ENCODE measurements around the gene RBPMS2. TPM values are rescaled to one million over a fixed set of nuclear protein-coding genes. Genes with fewer than 3 reads are reported as not detected.
"Not testable (repeated sequence)": the region's sequence is repeated elsewhere in the genome, so short reads cannot be mapped to it uniquely, and the experiment has no call there.

RBPMS2 gene
- total RNA-seq (10 to 100 TPM in 5 of 7 donors, 1 to 10 TPM in 2; 1.1 to 23.8 (median 10.8) TPM), polyA plus RNA-seq (1 to 10 TPM; 6.0 to 6.8 TPM)
- long read RNA-seq, donor 1 = 0 reads
- long read RNA-seq, donor 2, transcript RBPMS2-201 (8 exons, 2,008 nt) = major isoform, 16 of 22 reads
- long read RNA-seq, donor 2, partial matches to known transcripts = 6 of 22 reads
- long read RNA-seq, donor 2, other reads (novel, unspliced or antisense) = 0 of 22 reads
- long read RNA-seq, donor 3, transcript RBPMS2-201 (8 exons, 2,008 nt) = major isoform, 9 of 15 reads
- long read RNA-seq, donor 3, partial matches to known transcripts = 1 of 15 reads
- long read RNA-seq, donor 3, other reads (novel, unspliced or antisense) = 5 of 15 reads

DNA sequence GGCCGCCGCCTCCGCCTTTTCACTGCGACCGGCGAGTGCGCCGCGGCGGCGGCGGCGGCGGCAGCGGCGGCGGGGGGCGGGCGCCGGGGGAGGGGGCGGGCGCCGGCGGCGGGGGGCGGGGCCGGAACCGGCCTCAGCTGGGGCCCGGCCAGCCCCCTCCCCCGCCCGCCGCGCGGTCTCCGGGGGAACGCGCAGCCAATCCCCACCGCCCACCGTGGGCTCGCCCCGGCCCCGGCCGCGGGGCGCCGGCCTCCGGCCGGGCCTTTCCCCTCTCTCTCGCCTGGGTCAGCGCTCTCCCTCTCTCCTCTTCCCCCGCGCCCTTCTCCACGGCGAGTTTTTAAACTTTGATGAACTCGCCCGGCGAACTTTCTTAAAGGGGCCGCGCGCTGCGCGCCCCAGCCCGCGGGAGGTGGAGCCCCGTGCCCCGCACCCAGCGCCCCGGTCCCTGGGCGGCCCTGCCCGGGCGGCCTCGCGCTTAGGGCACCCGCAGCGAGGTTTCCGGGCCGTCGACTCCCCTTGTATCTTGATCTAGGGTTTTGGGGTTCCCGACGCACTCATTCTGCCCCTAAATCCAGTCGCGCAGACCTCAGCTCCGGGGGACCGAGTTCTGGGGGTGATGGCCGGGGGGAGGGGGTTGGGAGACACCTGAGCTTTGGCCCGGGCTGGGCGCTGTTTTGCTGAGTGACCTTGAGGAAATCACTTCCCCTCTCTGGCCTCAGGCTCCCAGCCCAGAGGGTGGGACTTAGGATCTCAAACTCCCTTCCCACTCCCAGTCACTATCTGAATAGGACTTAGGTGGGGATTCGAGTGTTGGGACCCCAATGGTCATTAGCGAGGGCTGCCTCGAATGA is at the start of gene RBPMS2:
RBPMS2 (minus strand) TSS at position 39 of the 851 bp plus-strand sequence. CDS start 270 bp downstream, outside the sequence.
- Histone ChIP-seq H3K9me3 (no peaks in the 10 kb centered on the region), H3K27ac (peak within 1 kb of the TSS; percentile 79 to 88), H3K36me3 (no peaks in the 10 kb centered on the region), H3K27me3 (no peaks in the 10 kb centered on the region), H3K4me1 (ENCODE audit: insufficient read depth) (peaks cover 4% of the 10 kb centered on the region), H3K4me3 (peak within 1 kb of the TSS; percentile 75)
- intact Hi-C loops (cut with DNase I) = no loop called here
- DNase-seq = peak; percentile 52 to 71 (median 58)
- peak; percentile 18 for TF ChIP-seq POLR2A (IDR thresholded peaks at IDR 0.05)
- TF ChIP-seq EP300 (IDR thresholded peaks at IDR 0.05) = no peak
- TF ChIP-seq, protein P1, sequence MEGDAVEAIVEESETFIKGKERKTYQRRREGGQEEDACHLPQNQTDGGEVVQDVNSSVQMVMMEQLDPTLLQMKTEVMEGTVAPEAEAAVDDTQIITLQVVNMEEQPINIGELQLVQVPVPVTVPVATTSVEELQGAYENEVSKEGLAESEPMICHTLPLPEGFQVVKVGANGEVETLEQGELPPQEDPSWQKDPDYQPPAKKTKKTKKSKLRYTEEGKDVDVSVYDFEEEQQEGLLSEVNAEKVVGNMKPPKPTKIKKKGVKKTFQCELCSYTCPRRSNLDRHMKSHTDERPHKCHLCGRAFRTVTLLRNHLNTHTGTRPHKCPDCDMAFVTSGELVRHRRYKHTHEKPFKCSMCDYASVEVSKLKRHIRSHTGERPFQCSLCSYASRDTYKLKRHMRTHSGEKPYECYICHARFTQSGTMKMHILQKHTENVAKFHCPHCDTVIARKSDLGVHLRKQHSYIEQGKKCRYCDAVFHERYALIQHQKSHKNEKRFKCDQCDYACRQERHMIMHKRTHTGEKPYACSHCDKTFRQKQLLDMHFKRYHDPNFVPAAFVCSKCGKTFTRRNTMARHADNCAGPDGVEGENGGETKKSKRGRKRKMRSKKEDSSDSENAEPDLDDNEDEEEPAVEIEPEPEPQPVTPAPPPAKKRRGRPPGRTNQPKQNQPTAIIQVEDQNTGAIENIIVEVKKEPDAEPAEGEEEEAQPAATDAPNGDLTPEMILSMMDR (IDR thresholded peaks at IDR 0.05) = no peak
- 0 to 2% (median 1%) methylated on average over 30 to 79 of the region's 90 CpGs for WGBS, 3 donors

DNA sequence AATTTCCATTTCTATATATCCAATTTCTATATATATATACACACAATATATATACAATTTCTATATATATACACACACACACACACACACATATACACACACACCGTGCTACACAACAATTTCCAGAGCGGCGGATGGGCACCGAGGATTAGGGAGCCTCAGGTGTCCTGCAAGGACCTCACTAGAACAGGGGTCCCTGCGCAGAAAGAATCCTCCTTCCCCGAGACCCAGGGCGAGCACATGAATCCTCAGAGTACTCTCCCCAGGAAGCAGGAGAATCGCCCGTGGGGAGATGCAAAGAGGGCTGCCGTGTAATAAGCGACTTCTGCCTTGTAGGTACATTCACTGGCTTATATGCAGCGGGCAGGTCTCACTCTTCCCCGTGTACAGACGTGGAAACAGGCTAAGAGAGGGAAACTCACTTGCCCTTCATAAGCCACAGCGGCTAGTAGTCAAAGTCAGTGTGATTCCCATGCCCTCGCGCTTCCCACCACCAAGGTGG is 49.6 kb upstream of the RBPMS2 start:
- H3K9me3 ChIP-seq = no peaks in the 10 kb centered on the region
- no peaks in the 10 kb centered on the region for H3K27me3 ChIP-seq
- H3K36me3 ChIP-seq = no peaks in the 10 kb centered on the region
- TF ChIP-seq, protein P1 (IDR thresholded peaks at IDR 0.05) = no peak
- TF ChIP-seq EP300 (IDR thresholded peaks at IDR 0.05) (no peak), POLR2A (IDR thresholded peaks at IDR 0.05) (no peak)
- no peak overlapping the region for H3K27ac ChIP-seq
- peak overlapping the region; percentile 27 for H3K4me3 ChIP-seq
- peaks cover 5% of the 10 kb centered on the region for H3K4me1 ChIP-seq (ENCODE audit: insufficient read depth)
- no peak for DNase-seq
- 1 to 2% (median 1%) methylated on average over 17 of the region's 17 CpGs for WGBS, 3 donors
- intact Hi-C loops (cut with DNase I) = no loop called here

DNA sequence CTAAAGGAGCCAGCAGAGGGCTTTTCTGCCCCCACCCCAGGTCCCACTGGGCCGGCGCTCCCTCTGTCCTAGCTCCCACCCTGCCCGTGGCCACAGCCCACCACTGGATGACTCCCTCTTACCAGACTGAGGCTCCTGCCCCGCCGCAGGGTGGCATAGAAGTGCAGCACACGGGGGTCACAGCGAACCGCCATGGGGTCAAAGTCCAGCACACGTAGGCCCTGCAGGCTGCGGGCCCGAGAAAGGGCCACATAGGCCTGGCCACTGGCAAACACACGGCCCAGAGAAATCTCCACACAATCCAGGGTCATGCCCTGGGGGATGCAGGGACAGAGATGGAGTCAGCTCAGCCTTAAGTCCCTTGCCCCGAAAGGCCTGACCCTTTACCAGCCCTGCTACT is 41.1 kb upstream of the RBPMS2 start:
- Histone ChIP-seq H3K36me3 (no peaks in the 10 kb centered on the region), H3K4me3 (no peak overlapping the region), H3K4me1 (ENCODE audit: insufficient read depth) (peaks cover 4% of the 10 kb centered on the region), H3K27ac (no peak overlapping the region), H3K9me3 (no peaks in the 10 kb centered on the region), H3K27me3 (no peaks in the 10 kb centered on the region)
- intact Hi-C loops (cut with DNase I) = loop anchor here in 2 of 4 donors (10.0 kb wide), 2 partner anchors 132 to 392 kb away; no protein-coding TSS in a partner anchor
- 91 to 96% (median 93%) methylated on average over 12 to 13 of the region's 13 CpGs for WGBS, 3 donors
- no peak for TF ChIP-seq EP300 (IDR thresholded peaks at IDR 0.05)
- TF ChIP-seq, protein P1 (IDR thresholded peaks at IDR 0.05) = no peak
- no peak for TF ChIP-seq POLR2A (IDR thresholded peaks at IDR 0.05)
- no peak for DNase-seq

DNA sequence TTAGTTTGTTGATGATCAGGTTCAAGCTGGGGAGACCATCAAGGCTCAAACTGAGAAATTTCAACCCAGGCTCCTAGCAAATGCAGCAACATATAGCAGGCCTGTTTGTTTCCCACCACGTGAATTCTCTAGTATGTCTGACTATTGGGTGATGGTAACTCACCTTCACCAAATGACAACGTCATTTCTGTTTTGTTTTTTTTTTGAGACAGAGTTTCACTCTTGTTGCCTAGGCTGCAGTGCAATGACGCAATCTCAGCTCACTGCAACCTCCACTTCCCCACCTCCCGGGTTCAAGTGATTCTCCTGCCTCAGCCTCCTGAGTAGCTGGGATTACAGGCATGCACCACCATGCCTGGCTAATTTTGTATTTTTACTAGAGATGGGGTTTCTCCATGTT is 39.6 kb upstream of the RBPMS2 start:
- not testable (repeated sequence) for H3K27ac ChIP-seq; H3K9me3 ChIP-seq; H3K4me3 ChIP-seq; H3K4me1 ChIP-seq (ENCODE audit: insufficient read depth); H3K36me3 ChIP-seq; H3K27me3 ChIP-seq; DNase-seq
- WGBS, 3 donors = 85 to 86% (median 86%) methylated on average over 4 of the region's 4 CpGs
- intact Hi-C loops (cut with DNase I) = loop anchor here in 2 of 4 donors (5.0 to 10.0 kb wide), 3 partner anchors 128 to 390 kb away; no protein-coding TSS in a partner anchor

DNA sequence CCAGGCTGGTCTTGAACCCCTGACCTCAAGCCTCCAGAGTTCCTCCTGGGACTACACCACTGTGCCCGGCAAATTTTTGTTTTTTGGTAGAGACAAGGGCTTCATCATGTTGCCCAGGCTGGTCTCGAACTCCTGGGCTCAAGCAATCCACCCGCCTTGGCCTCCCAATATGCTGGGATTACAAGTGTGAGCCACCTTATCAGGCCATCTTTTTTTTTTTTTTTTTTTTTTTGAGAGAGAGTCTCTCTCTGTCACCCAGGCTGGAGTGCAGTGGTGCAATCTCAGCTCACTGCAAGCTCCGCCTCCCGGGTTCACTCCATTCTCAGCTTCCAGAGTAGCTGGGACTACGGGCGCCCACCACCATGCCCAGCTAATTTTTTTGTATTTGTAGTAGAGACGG is 38.9 kb upstream of the RBPMS2 start:
- DNase-seq; H3K27ac ChIP-seq; H3K27me3 ChIP-seq; H3K4me1 ChIP-seq (ENCODE audit: insufficient read depth); H3K4me3 ChIP-seq; H3K36me3 ChIP-seq; H3K9me3 ChIP-seq: not testable (repeated sequence)
- intact Hi-C loops (cut with DNase I) = loop anchor here in 2 of 4 donors (5.0 to 10.0 kb wide), 3 partner anchors 127 to 389 kb away; no protein-coding TSS in a partner anchor
- WGBS, 3 donors = 93 to 98% (median 96%) methylated on average over 8 of the region's 8 CpGs
